Activated T-helper 9 cell treated with anti-CD3 and anti-CD28 coated beads, Interleukin-2, amount 50 U/mL, for 16 hours (primary cell): Measurements from ENCODE around the gene LPCAT2.

ENCODE experiments used
- DNase-seq: peaks from one replicate; pipeline ENCODE4 v3.0.0-alpha.2; 2020; ENCODE audit warnings: low read depth

The LPCAT2 gene

DNA sequence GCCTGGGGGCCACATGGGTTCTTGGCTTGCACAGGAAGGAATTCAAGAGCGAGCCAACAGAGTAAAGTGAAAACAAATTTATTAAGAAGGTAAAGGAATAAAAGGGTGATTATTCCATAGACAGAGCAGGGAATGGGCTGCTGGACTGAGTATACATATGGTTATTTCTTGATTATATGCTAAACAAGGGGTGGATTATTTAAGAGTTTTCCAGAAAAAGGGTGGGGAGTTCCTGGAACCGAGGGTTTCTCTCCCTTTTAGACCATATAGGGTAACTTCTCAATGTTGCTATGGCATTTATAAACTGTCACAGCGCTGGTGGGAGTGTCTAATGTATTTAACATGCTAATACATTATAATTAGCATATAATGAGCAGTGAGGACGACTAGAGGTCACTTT is 27.8 kb upstream of the LPCAT2 start:
- no peak for DNase-seq

GRCh38 chr16:55482056-55482455 is 26.8 kb upstream of the LPCAT2 start:
- DNase-seq = no peak

GRCh38 chr16:55487048-55487803 is 21.6 kb upstream of the LPCAT2 start:
- DNase-seq = no peak

- no peak for DNase-seq
Measured at GRCh38 chr16:55488306-55488705, 20.6 kb upstream of the LPCAT2 start.

DNA sequence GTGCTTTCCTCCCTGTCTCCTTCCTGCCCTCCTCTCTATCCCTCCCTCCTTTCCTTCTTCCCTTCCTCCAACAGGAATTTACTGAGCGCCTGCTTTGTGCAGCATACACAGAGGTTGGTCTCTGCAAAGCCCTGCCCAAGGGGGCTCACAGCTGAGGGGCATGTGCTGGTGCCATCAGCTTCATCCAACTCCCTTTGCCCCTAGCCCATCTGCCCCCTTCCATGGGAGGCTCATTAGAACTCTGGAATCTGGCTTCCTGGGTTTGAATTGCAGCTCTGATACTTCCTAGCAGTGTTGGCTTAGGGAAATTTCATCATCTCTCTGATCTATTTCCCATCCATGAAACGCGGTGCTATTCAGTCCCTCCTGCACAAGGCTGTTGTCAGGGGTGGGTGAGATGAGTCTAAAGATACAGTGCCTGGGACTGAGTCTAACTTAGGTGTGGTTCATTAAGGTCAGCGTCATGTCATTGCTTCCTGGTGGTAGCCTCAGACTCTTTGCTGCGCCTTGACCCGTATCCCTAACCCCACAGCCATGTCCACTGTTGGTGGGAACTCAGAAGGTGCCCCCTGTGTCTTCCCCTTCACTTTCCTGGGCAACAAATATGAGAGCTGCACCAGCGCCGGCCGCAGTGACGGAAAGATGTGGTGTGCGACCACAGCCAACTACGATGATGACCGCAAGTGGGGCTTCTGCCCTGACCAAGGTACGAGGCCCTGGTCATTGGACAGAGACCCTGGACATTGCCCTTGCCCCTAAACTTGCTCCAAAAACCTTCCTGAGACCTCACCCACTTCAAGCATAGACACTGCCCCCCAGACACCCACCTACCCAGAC is 19.5 kb upstream of the LPCAT2 start:
- DNase-seq = no peak

- no peak for DNase-seq
Measured at GRCh38 chr16:55489956-55490265, 19.0 kb upstream of the LPCAT2 start.

DNA sequence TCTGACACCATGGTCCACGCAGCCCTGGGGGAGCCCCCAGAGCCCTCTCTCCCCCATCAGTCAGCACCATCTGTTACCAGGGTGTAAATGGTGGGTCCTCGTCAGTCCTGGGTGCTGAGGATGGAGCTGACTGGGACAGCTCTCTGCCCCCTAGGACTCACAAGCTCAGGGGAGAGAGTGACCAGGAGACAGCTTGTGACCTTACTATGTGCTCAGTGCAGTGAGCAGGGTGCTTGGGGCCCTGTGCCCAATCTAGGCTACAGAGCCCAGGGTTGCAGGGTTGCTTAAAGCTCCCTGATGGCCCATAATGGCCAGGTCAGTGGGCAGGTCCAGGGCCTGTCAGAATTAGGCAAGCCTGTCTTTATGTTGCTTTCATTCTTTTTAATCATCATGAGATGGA is 18.6 kb upstream of the LPCAT2 start:
- no peak for DNase-seq

GRCh38 chr16:55491691-55492090 is 17.2 kb upstream of the LPCAT2 start:
- no peak for DNase-seq

DNA sequence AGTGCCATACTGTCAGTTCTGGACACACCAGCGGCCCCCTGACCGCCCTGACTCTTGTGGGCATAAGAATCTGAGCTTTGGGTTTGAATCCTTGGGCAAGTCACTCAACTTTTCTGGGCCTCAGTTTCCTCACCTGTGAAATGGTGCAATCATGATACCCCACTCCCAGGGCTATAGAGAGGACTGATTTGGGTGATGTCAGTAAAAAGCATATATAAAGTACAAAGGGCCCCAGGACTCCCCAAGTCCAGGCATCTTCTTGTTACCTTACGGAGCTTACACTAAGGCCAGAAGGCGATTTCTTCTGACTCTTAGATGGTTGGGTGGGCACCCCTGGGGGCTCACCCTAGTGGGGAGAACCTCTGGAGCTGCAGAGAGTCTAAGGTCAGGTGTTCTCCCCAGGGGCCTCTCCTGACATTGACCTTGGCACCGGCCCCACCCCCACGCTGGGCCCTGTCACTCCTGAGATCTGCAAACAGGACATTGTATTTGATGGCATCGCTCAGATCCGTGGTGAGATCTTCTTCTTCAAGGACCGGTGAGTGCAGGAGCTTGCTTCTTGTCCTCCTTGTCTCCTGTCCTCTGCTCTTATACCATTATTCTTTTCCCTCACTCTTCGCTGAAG is 16.0 kb upstream of the LPCAT2 start:
- no peak for DNase-seq

- no peak for DNase-seq
Measured at GRCh38 chr16:55494994-55495421, 13.9 kb upstream of the LPCAT2 start.

- no peak for DNase-seq
Measured at GRCh38 chr16:55495616-55496289, 13.1 kb upstream of the LPCAT2 start.

- DNase-seq = no peak
Measured at GRCh38 chr16:55496509-55497145, 12.2 kb upstream of the LPCAT2 start.

- DNase-seq = no peak
Measured at GRCh38 chr16:55497558-55497957, 11.3 kb upstream of the LPCAT2 start.

DNA sequence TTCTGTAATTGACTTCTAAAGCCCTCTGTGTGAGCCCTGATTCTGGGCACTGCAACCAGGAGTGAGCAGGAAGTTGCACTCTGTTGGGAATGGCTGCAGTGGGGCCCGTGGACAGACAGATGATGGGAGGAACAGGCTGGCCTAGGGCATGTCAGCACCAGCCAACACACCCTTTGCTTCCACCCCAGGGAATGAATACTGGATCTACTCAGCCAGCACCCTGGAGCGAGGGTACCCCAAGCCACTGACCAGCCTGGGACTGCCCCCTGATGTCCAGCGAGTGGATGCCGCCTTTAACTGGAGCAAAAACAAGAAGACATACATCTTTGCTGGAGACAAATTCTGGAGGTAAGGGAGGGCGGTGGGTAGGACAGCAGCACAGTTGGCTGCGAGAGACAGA is 10.8 kb upstream of the LPCAT2 start:
- DNase-seq = no peak

- DNase-seq = no peak
Measured at GRCh38 chr16:55499281-55499680, 9.6 kb upstream of the LPCAT2 start.

DNA sequence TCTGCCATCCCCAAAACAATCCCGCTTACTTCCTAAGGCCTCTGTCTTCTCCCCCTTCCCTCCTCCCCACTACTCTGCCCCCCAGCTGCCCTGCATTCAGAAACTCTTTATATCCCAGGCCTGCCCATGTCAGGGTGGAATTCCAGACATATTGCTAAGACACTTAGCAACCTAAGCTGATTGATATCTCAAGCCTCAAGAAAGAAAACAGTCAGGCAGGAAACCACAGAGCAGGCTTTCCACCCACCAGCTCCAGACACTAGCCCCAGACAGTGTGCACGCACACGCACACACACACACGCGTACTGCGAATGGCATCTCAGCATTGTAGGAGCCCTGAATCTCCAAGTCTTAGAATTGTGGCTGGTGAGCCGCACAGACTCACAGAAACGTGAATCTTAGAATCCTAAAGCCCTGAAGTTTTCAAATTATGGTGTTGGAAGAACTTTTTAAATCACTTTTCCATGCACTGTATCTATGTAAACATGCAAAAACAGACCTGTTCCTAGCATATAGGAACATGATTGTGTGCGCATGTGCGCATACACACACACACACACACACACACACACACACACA is 8.8 kb upstream of the LPCAT2 start:
- DNase-seq = no peak

GRCh38 chr16:55500530-55501011 is 8.3 kb upstream of the LPCAT2 start:
- DNase-seq = no peak

DNA sequence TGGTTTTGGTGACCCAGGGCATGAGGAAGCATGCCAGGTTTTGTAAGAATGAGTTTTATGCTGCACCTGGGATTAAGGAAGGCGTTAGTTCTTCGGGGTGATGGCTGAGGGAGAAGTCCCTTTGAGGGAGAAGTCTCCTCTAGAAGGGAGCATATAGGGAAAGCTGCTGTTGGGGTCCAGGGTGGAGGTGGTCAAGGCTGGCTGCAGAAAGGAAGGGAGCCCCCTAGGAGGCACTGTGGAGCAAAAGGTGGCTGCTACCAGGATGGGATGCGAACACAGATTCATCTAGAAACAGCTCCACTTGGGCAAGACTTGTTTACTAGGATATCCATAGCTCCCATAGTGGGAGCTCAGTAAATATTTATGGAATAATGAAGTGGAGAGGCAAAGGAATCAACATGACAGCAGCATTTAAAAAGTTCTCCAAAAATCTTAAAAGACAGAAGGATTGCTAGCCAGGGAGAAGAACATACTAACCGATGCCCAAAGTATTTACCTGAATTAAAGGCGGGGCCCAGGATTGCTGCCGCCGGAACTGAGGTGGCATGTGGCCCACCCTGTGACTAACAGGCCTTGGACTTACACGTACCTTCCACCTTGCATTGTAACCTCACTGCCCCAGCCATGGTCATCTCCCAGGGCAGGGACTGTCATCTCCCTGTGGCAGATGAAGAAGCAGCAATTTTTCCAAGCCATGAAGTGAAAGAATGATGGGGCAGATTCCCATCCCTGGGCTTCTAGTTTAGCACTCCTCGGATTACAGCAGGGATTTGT is 7.1 kb upstream of the LPCAT2 start:
- no peak for DNase-seq

- no peak for DNase-seq
Measured at GRCh38 chr16:55502801-55503366, 6.0 kb upstream of the LPCAT2 start.
